WTC11 (cell line): ENCODE data around the gene TNNI2. TPM values are rescaled to one million over a fixed set of nuclear protein-coding genes. Genes with fewer than 3 reads are reported as not detected.

Source experiments
- ATAC-seq: fragments of 200-7000 bp; cut with Tn5 transposase; 2 replicates; pipeline ENCODE4 v1.10.0; 2021; ENCODE audit warnings: mild to moderate bottlenecking, moderate library complexity
- CTCF ChIA-PET: fragments of 300-600 bp; sonication (Branson Sonifier 250); formaldehyde crosslinking; loops from one replicate; lab custom pipeline; 2021; ENCODE audit warnings: antibody characterized with exemption; lab: Charles Lee
- POLR2A ChIA-PET: fragments of 350-600 bp; sonication (Branson Sonifier 250); formaldehyde crosslinking; loops from one replicate; lab custom pipeline; 2021; ENCODE audit warnings: antibody characterized with exemption; lab: Charles Lee
- DNase-seq: peaks from one replicate; pipeline ENCODE4 v3.0.0; 2021; ENCODE audit warnings: low spot score
- H3K27ac Mint-ChIP-seq: 2 replicates; pipeline ENCODE4 v1.8.0; 2021; ENCODE audit warnings: mixed read lengths
- H3K27me3 Mint-ChIP-seq: 2 replicates; pipeline ENCODE4 v1.8.0; 2021; ENCODE audit warnings: low read depth, mild to moderate bottlenecking, moderate library complexity, mixed read lengths
- H3K36me3 Mint-ChIP-seq: 2 replicates; pipeline ENCODE4 v1.8.0; 2021; ENCODE audit warnings: mixed read lengths
- H3K4me1 Mint-ChIP-seq: 2 replicates; pipeline ENCODE4 v1.8.0; 2022; ENCODE audit warnings: mixed read lengths
- H3K4me3 Mint-ChIP-seq: 2 replicates; pipeline ENCODE4 v1.8.0; 2021; ENCODE audit warnings: mild to moderate bottlenecking, moderate library complexity, mixed read lengths
- H3K9me3 Mint-ChIP-seq: 2 replicates; pipeline ENCODE4 v1.8.0; 2021; ENCODE audit warnings: mixed read lengths
- ATF1 ChIP-seq: sonication (generic); formaldehyde crosslinking; IDR thresholded peaks from 2 replicates; pipeline ENCODE4 v1.8.1; 2023; ENCODE audit warnings: mild to moderate bottlenecking, moderate library complexity, missing genetic modification reagents
- GABPB1 ChIP-seq: sonication (generic); formaldehyde crosslinking; IDR thresholded peaks from 2 replicates; pipeline ENCODE4 v1.8.1; 2023; ENCODE audit warnings: mild to moderate bottlenecking, missing genetic modification reagents
- IRF2 ChIP-seq: sonication (generic); formaldehyde crosslinking; IDR thresholded peaks from 2 replicates; pipeline ENCODE4 v1.8.0; 2022; ENCODE audit warnings: low read depth, missing genetic modification reagents, borderline replicate concordance
- JAZF1 ChIP-seq: fragments of 250-450 bp; sonication (Bioruptor Pico); IDR thresholded peaks from 2 replicates; pipeline ENCODE4 v1.9.0; 2021; ENCODE audit warnings: moderate library complexity, mild to moderate bottlenecking, inconsistent platforms
- KAT7 ChIP-seq: sonication (generic); formaldehyde crosslinking; IDR thresholded peaks from 2 replicates; pipeline ENCODE4 v1.8.1; 2023; ENCODE audit warnings: missing genetic modification reagents, mild to moderate bottlenecking, borderline replicate concordance
- MYBL2 ChIP-seq: sonication (generic); formaldehyde crosslinking; IDR thresholded peaks from 2 replicates; pipeline ENCODE4 v1.8.1; 2023; ENCODE audit warnings: mild to moderate bottlenecking, moderate library complexity, missing genetic modification reagents
- NFATC4 ChIP-seq: fragments of 250-450 bp; sonication (Bioruptor Pico); IDR thresholded peaks from 2 replicates; pipeline ENCODE4 v1.9.0; 2021; ENCODE audit warnings: mild to moderate bottlenecking
- SP1 ChIP-seq: sonication (generic); formaldehyde crosslinking; conservative IDR thresholded peaks from 2 replicates; pipeline ENCODE4 v1.8.1; 2022; ENCODE audit warnings: missing genetic modification reagents
- TCF7 ChIP-seq: sonication (generic); formaldehyde crosslinking; IDR thresholded peaks from 2 replicates; pipeline ENCODE4 v1.8.0; 2022; ENCODE audit warnings: mild to moderate bottlenecking, low read depth, missing genetic modification reagents, moderate library complexity
- ZNF121 ChIP-seq: sonication (generic); formaldehyde crosslinking; IDR thresholded peaks from 2 replicates; pipeline ENCODE4 v1.8.0; 2023; ENCODE audit warnings: missing genetic modification reagents
- ZNF396 ChIP-seq: fragments of 250-450 bp; sonication (Bioruptor Pico); IDR thresholded peaks from 2 replicates; pipeline ENCODE4 v1.8.0; 2021; ENCODE audit warnings: mild to moderate bottlenecking, moderate library complexity, borderline replicate concordance
- ZNF416 ChIP-seq: fragments of 250-450 bp; sonication (Bioruptor Pico); IDR thresholded peaks from 2 replicates; pipeline ENCODE4 v1.9.0; 2021; ENCODE audit warnings: mild to moderate bottlenecking, inconsistent platforms
- total RNA-seq: library from RNA; stranded (reverse); gene quantifications from 3 replicates; pipeline ENCODE4 v1.2.3, GENCODE V29; 2021
- TF ChIP-seq, protein P1 (sequence below): sonication (generic); formaldehyde crosslinking; IDR thresholded peaks from 2 replicates; pipeline ENCODE4 v1.8.0; 2022; ENCODE audit warnings: mild to moderate bottlenecking, missing genetic modification reagents
- TF ChIP-seq, protein P2 (sequence below): sonication (generic); formaldehyde crosslinking; conservative IDR thresholded peaks from 2 replicates; pipeline ENCODE4 v1.8.1; 2023; ENCODE audit warnings: mild to moderate bottlenecking, low read depth, missing genetic modification reagents, moderate library complexity
- TF ChIP-seq, protein P3 (sequence below): fragments of 250-450 bp; sonication (Bioruptor Pico); IDR thresholded peaks from 2 replicates; pipeline ENCODE4 v1.9.0; 2021; ENCODE audit warnings: mild to moderate bottlenecking
- TF ChIP-seq, protein P4 (sequence below): sonication (generic); formaldehyde crosslinking; IDR thresholded peaks from 2 replicates; pipeline ENCODE4 v1.8.1; 2022; ENCODE audit warnings: mild to moderate bottlenecking, moderate library complexity, missing genetic modification reagents
- TF ChIP-seq, protein P5 (sequence below): fragments of 200-600 bp; IDR thresholded peaks from 2 replicates; pipeline ENCODE4 v1.8.0; 2022; ENCODE audit warnings: antibody characterized with exemption

Gene TNNI2
- total RNA-seq, 1 experiment from 2014 or later = not detected

DNA sequence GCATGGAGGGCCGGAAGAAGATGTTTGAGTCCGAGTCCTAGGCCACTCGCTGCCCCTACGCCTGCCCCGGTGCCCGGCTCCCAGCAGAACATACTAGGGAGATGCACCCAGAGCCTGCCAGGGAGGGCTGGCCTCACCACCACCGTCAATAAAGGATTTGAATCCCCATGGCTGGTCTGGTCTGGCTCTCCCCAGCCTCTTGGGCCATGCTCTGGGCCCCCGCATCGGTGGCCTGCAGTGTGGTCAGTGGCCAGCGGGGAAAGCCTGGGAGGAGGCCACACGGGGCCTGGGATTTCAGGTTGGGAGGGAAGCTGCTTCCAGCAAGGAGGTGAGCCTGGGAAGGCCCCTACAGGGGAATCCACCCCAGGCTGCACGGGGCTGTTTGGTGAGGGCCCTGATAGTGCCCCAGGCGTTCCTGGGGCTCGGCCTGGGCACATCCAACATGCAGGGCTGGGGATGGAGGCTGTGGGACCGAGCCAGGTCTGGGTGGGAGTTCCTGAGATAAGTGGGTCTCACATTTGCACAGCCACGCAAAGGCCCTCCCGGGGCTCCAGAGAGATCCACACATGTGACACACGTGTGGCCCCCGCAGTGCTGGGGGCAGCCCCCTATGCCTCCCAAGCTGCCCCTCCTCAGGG, 2.8 kb downstream of the TNNI2 start:
- Mint-ChIP-seq H3K27me3 (no peaks in the 10 kb centered on the region), H3K27ac (no peak overlapping the region), H3K9me3 (no peaks in the 10 kb centered on the region), H3K4me1 (no peaks in the 10 kb centered on the region), H3K36me3 (no peaks in the 10 kb centered on the region), H3K4me3 (no peak overlapping the region)
- TF ChIP-seq IRF2 (CRISPR knock-in tag) (no peak), ZNF416 (no peak), NFATC4 (no peak), MYBL2 (no peak), SP1 (CRISPR knock-in tag) (no peak), KAT7 (CRISPR knock-in tag) (no peak), ZNF121 (CRISPR knock-in tag) (no peak), ATF1 (CRISPR knock-in tag) (no peak), JAZF1 (CRISPR knock-in tag) (no peak)
- TF ChIP-seq, protein P1, sequence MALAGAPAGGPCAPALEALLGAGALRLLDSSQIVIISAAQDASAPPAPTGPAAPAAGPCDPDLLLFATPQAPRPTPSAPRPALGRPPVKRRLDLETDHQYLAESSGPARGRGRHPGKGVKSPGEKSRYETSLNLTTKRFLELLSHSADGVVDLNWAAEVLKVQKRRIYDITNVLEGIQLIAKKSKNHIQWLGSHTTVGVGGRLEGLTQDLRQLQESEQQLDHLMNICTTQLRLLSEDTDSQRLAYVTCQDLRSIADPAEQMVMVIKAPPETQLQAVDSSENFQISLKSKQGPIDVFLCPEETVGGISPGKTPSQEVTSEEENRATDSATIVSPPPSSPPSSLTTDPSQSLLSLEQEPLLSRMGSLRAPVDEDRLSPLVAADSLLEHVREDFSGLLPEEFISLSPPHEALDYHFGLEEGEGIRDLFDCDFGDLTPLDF (CRISPR knock-in tag) = no peak
- TF ChIP-seq, protein P2, sequence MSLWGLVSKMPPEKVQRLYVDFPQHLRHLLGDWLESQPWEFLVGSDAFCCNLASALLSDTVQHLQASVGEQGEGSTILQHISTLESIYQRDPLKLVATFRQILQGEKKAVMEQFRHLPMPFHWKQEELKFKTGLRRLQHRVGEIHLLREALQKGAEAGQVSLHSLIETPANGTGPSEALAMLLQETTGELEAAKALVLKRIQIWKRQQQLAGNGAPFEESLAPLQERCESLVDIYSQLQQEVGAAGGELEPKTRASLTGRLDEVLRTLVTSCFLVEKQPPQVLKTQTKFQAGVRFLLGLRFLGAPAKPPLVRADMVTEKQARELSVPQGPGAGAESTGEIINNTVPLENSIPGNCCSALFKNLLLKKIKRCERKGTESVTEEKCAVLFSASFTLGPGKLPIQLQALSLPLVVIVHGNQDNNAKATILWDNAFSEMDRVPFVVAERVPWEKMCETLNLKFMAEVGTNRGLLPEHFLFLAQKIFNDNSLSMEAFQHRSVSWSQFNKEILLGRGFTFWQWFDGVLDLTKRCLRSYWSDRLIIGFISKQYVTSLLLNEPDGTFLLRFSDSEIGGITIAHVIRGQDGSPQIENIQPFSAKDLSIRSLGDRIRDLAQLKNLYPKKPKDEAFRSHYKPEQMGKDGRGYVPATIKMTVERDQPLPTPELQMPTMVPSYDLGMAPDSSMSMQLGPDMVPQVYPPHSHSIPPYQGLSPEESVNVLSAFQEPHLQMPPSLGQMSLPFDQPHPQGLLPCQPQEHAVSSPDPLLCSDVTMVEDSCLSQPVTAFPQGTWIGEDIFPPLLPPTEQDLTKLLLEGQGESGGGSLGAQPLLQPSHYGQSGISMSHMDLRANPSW (CRISPR knock-in tag) = no peak
- TF ChIP-seq, protein P3, sequence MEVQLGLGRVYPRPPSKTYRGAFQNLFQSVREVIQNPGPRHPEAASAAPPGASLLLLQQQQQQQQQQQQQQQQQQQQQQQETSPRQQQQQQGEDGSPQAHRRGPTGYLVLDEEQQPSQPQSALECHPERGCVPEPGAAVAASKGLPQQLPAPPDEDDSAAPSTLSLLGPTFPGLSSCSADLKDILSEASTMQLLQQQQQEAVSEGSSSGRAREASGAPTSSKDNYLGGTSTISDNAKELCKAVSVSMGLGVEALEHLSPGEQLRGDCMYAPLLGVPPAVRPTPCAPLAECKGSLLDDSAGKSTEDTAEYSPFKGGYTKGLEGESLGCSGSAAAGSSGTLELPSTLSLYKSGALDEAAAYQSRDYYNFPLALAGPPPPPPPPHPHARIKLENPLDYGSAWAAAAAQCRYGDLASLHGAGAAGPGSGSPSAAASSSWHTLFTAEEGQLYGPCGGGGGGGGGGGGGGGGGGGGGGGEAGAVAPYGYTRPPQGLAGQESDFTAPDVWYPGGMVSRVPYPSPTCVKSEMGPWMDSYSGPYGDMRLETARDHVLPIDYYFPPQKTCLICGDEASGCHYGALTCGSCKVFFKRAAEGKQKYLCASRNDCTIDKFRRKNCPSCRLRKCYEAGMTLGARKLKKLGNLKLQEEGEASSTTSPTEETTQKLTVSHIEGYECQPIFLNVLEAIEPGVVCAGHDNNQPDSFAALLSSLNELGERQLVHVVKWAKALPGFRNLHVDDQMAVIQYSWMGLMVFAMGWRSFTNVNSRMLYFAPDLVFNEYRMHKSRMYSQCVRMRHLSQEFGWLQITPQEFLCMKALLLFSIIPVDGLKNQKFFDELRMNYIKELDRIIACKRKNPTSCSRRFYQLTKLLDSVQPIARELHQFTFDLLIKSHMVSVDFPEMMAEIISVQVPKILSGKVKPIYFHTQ (CRISPR knock-in tag) = no peak
- TF ChIP-seq, protein P4, sequence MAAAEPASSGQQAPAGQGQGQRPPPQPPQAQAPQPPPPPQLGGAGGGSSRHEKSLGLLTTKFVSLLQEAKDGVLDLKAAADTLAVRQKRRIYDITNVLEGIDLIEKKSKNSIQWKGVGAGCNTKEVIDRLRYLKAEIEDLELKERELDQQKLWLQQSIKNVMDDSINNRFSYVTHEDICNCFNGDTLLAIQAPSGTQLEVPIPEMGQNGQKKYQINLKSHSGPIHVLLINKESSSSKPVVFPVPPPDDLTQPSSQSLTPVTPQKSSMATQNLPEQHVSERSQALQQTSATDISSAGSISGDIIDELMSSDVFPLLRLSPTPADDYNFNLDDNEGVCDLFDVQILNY (CRISPR knock-in tag) = no peak
- ChIA-PET CTCF (interaction anchor here (1.0 to 2.2 kb wide), 11 partner anchors 8 to 311 kb away, joined by 3 to 11 read pairs (median 5); no protein-coding TSS in a partner anchor), POLR2A (no interaction called here)
- no peak for DNase-seq
- no peak for ATAC-seq

DNA sequence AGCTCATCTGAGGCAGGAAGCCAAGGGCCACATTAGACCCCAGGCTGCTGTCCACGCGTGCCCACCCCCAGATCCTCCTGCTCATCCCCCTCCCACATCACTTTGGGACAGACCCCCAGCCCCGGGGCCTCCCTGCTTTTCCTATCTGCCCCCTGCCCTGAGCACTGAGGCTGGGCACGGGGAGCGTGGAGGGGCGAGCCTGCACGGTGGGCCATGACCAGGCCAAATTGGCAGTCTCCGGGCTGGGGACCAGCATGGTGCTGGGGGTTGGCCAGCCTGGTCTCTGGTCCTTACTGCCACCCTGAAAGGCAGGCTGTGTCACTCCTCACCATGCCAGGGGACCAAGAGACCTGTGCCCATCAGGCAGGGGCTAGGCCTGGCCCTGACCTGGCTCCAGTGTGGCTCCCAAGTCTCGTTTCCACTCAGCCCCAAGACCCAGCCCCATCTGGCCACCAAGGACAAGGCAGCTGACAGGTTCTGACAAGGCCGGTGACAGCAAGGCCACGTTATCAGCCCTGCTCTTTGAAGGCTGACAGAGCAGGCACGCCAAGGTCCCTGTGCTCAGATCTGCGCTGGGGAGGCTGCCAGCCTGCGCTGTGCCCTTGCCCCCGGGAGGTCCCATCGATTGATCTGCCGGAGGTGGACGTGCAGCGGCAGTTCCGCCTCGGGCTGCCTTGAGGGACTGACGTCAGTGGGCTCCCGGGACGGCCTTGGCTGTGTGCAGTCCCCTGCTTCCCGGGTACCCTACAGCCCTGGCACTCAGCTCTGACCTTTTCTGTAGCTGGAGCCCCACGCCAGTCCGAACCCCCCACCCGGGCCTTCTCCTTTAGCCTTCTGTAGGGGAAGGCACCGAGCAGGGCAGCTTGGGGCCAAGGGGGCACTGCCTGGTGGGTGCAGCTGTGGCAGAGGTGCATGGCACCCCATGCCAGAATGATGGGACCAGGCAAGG, 3.6 kb downstream of the TNNI2 start:
- no peak for DNase-seq
- no peaks in the 10 kb centered on the region for H3K27me3 Mint-ChIP-seq
- POLR2A ChIA-PET = no interaction called here
- no peaks in the 10 kb centered on the region for H3K9me3 Mint-ChIP-seq
- no peak overlapping the region for H3K4me3 Mint-ChIP-seq
- H3K27ac Mint-ChIP-seq = no peak overlapping the region
- no peak for ATAC-seq
- no peaks in the 10 kb centered on the region for H3K4me1 Mint-ChIP-seq
- CTCF ChIA-PET = interaction anchor here (1.0 to 2.2 kb wide), 5 partner anchors 9 to 310 kb away, joined by 3 to 11 read pairs (median 4); no protein-coding TSS in a partner anchor
- TF ChIP-seq ZNF396 (CRISPR knock-in tag) (no peak), TCF7 (CRISPR knock-in tag) (no peak), NFATC4 (no peak), GABPB1 (CRISPR knock-in tag) (peak; percentile 41; the same call in 1 of the 2 replicates)
- TF ChIP-seq, protein P5, sequence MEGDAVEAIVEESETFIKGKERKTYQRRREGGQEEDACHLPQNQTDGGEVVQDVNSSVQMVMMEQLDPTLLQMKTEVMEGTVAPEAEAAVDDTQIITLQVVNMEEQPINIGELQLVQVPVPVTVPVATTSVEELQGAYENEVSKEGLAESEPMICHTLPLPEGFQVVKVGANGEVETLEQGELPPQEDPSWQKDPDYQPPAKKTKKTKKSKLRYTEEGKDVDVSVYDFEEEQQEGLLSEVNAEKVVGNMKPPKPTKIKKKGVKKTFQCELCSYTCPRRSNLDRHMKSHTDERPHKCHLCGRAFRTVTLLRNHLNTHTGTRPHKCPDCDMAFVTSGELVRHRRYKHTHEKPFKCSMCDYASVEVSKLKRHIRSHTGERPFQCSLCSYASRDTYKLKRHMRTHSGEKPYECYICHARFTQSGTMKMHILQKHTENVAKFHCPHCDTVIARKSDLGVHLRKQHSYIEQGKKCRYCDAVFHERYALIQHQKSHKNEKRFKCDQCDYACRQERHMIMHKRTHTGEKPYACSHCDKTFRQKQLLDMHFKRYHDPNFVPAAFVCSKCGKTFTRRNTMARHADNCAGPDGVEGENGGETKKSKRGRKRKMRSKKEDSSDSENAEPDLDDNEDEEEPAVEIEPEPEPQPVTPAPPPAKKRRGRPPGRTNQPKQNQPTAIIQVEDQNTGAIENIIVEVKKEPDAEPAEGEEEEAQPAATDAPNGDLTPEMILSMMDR = no peak
- TF ChIP-seq, all 79 proteins: peak for 1
- H3K36me3 Mint-ChIP-seq = no peaks in the 10 kb centered on the region
